Body of pancreas (tissue), 4 donors: ENCODE results near the gene LIX1L. TPM values are rescaled to one million over a fixed set of nuclear protein-coding genes. Genes with fewer than 3 reads are reported as not detected.

Experiments
- ATAC-seq: fragments of 150-250 bp; one replicate; pipeline ENCODE4 v1.9.1; 2016
- DNase-seq, 4 donors: peaks; one replicate each; pipeline ENCODE4 v3.0.0-alpha.2; 2019
- H3K27ac ChIP-seq, 4 donors: fragments of 200-600 bp; sonication (generic); 1 replicate in 3 of 4; 2 replicates in 1 of 4; pipeline versions ENCODE4 v1.5.1 to v1.6.1; 2016 to 2019; ENCODE audit warnings: mild to moderate bottlenecking in 1 of 4, mixed read lengths in 1 of 4, moderate library complexity in 1 of 4
- H3K27me3 ChIP-seq, 2 donors: fragments of 200-600 bp; sonication (generic); one replicate each; pipeline ENCODE4 v1.6.0; 2016; ENCODE audit warnings: mild to moderate bottlenecking in 1 of 2
- H3K36me3 ChIP-seq, 2 donors: fragments of 200-600 bp; sonication (generic); replicated peaks in 1 of 2; 2 replicates each; pipeline ENCODE4 v1.5.1; 2016; ENCODE audit warnings: low read depth in 2 of 2; ENCODE audit not compliant: insufficient read depth in 1 of 2
- H3K4me1 ChIP-seq: fragments of 200-600 bp; sonication (generic); one replicate; pipeline ENCODE4 v1.6.0; 2016
- H3K4me3 ChIP-seq, 2 donors: fragments of 200-600 bp; sonication (generic); 1 replicate in 1 of 2; 2 replicates in 1 of 2; pipeline ENCODE4 v1.5.1; 2016 to 2019
- H3K9me3 ChIP-seq, 3 donors: fragments of 200-600 bp; sonication (generic); 1 replicate in 2 of 3; 2 replicates in 1 of 3; pipeline ENCODE4 v1.5.1; 2016
- POLR2A ChIP-seq, 3 donors: fragments of 450-650 bp; IDR thresholded peaks; one replicate each; pipeline ENCODE4 v1.6.1; 2016; ENCODE audit warnings: antibody characterized with exemption in 3 of 3, mild to moderate bottlenecking in 2 of 3
- WGBS, 2 donors: methylation state at CpG; one replicate each; pipeline ENCODE4 v1.1.5; 2017; 5-methylcytosine and 5-hydroxymethylcytosine counted together
- intact Hi-C: fragments of 100-400 bp; cut with DNase I; formaldehyde crosslinking; loops from one replicate; pipeline ENCODE4 v1.15.1; 2023
- total RNA-seq, 2 donors: library from RNA; depleted of rRNA; stranded (reverse); fragments of >200 nt; gene quantifications; one replicate each; pipeline ENCODE4 v1.1.0, GENCODE V29; 2016
- TF ChIP-seq, protein P1 (sequence below), 7 experiments: fragments of 450-650 bp in 4 of 7; fragments of 200-600 bp in 3 of 7; sonication (generic) in 3 of 7; IDR thresholded peaks; one replicate each; pipeline ENCODE4 v1.5.1; 2016 to 2019; ENCODE audit warnings: antibody characterized with exemption in 7 of 7

Gene LIX1L
- total RNA-seq, 2 donors from 2014 or later, result 8.3 to 16.5 TPM

- Histone ChIP-seq H3K27me3 (no peaks in the 10 kb centered on the region), H3K4me3 (peak overlapping the region; percentile 41 to 94), H3K36me3 (peaks cover 10 to 18% of the 10 kb centered on the region in 2 donors), H3K9me3 (no peaks in the 10 kb centered on the region), H3K27ac (peak overlapping the region; percentile 50 to 98 (median 95)), H3K4me1 (peaks cover 64% of the 10 kb centered on the region)
- peak in 1 of 4 donors; percentile 36 for DNase-seq
- no peak for TF ChIP-seq POLR2A (IDR thresholded peaks at IDR 0.05)
- TF ChIP-seq, protein P1, sequence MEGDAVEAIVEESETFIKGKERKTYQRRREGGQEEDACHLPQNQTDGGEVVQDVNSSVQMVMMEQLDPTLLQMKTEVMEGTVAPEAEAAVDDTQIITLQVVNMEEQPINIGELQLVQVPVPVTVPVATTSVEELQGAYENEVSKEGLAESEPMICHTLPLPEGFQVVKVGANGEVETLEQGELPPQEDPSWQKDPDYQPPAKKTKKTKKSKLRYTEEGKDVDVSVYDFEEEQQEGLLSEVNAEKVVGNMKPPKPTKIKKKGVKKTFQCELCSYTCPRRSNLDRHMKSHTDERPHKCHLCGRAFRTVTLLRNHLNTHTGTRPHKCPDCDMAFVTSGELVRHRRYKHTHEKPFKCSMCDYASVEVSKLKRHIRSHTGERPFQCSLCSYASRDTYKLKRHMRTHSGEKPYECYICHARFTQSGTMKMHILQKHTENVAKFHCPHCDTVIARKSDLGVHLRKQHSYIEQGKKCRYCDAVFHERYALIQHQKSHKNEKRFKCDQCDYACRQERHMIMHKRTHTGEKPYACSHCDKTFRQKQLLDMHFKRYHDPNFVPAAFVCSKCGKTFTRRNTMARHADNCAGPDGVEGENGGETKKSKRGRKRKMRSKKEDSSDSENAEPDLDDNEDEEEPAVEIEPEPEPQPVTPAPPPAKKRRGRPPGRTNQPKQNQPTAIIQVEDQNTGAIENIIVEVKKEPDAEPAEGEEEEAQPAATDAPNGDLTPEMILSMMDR (IDR thresholded peaks at IDR 0.05), result no peak
- ATAC-seq, result no peak
- WGBS, 2 donors, result 1 to 8% methylated on average over 10 of the region's 10 CpGs
- intact Hi-C loops, result no loop called here
Measured at GRCh38 chr1:145994391-145995120, 36.7 kb upstream of the LIX1L start.

GRCh38 chr1:145993618-145994390 lies 36.0 kb upstream of the LIX1L start:
- H3K27ac ChIP-seq, result peak overlapping the region; percentile 50 to 98 (median 95)
- intact Hi-C loops, result no loop called here
- TF ChIP-seq, protein P1 (IDR thresholded peaks at IDR 0.05), result peak in 1 of 7 experiments; percentile 3
- TF ChIP-seq POLR2A (IDR thresholded peaks at IDR 0.05), result no peak
- H3K36me3 ChIP-seq, result peaks cover 10 to 18% of the 10 kb centered on the region in 2 donors
- WGBS, 2 donors, result 19 to 28% methylated on average over 6 of the region's 6 CpGs
- DNase-seq, result no peak
- no peak for ATAC-seq
- H3K9me3 ChIP-seq, result no peaks in the 10 kb centered on the region
- peaks cover 56% of the 10 kb centered on the region for H3K4me1 ChIP-seq
- H3K4me3 ChIP-seq, result peak overlapping the region; percentile 41 to 94
- H3K27me3 ChIP-seq, result no peaks in the 10 kb centered on the region

GRCh38 chr1:145992958-145993617 lies 35.3 kb upstream of the LIX1L start:
- no peaks in the 10 kb centered on the region for H3K9me3 ChIP-seq
- H3K27ac ChIP-seq, result peak overlapping the region; percentile 59 to 98 (median 95)
- H3K27me3 ChIP-seq, result no peaks in the 10 kb centered on the region
- DNase-seq (no peak), ATAC-seq (no peak)
- TF ChIP-seq, protein P1 (IDR thresholded peaks at IDR 0.05), result no peak
- TF ChIP-seq POLR2A (IDR thresholded peaks at IDR 0.05), result no peak
- peak overlapping the region in 1 of 2 donors; percentile 94 for H3K4me3 ChIP-seq
- intact Hi-C loops, result no loop called here
- peaks cover 10 to 18% of the 10 kb centered on the region in 2 donors for H3K36me3 ChIP-seq
- WGBS, 2 donors, result 9 to 13% methylated on average over 5 of the region's 5 CpGs
- H3K4me1 ChIP-seq, result peaks cover 50% of the 10 kb centered on the region

GRCh38 chr1:145992502-145992936 lies 34.7 kb upstream of the LIX1L start:
- no peak for ATAC-seq
- H3K27ac ChIP-seq, result peak overlapping the region; percentile 59 to 98 (median 95)
- peaks cover 10 to 18% of the 10 kb centered on the region in 2 donors for H3K36me3 ChIP-seq
- no peaks in the 10 kb centered on the region for H3K9me3 ChIP-seq
- WGBS, 2 donors, result 41 to 54% methylated on average over 1 of the region's 1 CpG
- no peak for DNase-seq
- H3K4me1 ChIP-seq, result peaks cover 50% of the 10 kb centered on the region
- TF ChIP-seq, protein P1 (IDR thresholded peaks at IDR 0.05), result no peak
- no peak for TF ChIP-seq POLR2A (IDR thresholded peaks at IDR 0.05)
- intact Hi-C loops, result no loop called here
- peak overlapping the region in 1 of 2 donors; percentile 4 for H3K4me3 ChIP-seq
- H3K27me3 ChIP-seq, result no peaks in the 10 kb centered on the region
